Parathyroid adenoma (tissue), 2 donors: ENCODE measurements around the gene SLC16A9.

Source experiments
- H2AFZ ChIP-seq: fragments of 300-600 bp; sonication (generic); one replicate; pipeline ENCODE4 v1.7.0; 2017; ENCODE audit warnings: antibody characterized with exemption, mild to moderate bottlenecking
- H3K27ac ChIP-seq: fragments of 300-600 bp; sonication (generic); one replicate; pipeline ENCODE4 v1.7.0; 2017
- H3K27me3 ChIP-seq: fragments of 300-600 bp; sonication (generic); one replicate; pipeline ENCODE4 v1.7.0; 2017; ENCODE audit warnings: low read length; ENCODE audit not compliant: control insufficient read depth, insufficient read depth
- H3K36me3 ChIP-seq: fragments of 300-600 bp; sonication (generic); one replicate; pipeline ENCODE4 v1.7.0; 2017; ENCODE audit warnings: low read length; ENCODE audit not compliant: control insufficient read depth, insufficient read depth
- H3K4me1 ChIP-seq: fragments of 300-600 bp; sonication (generic); one replicate; pipeline ENCODE4 v1.7.0; 2017; ENCODE audit warnings: control low read depth
- H3K4me2 ChIP-seq: fragments of 300-600 bp; sonication (generic); one replicate; pipeline ENCODE4 v1.7.0; 2017; ENCODE audit warnings: low read length
- H3K4me3 ChIP-seq: fragments of 300-600 bp; sonication (generic); one replicate; pipeline ENCODE4 v1.7.0; 2017; ENCODE audit warnings: low read depth, low read length
- H3K79me2 ChIP-seq: fragments of 300-600 bp; sonication (generic); one replicate; pipeline ENCODE4 v1.7.0; 2017; ENCODE audit warnings: control low read depth
- H3K9ac ChIP-seq: fragments of 300-600 bp; sonication (generic); one replicate; pipeline ENCODE4 v1.7.0; 2017; ENCODE audit warnings: mild to moderate bottlenecking
- H3K9me3 ChIP-seq: fragments of 300-600 bp; sonication (generic); one replicate; pipeline ENCODE4 v1.7.0; 2017; ENCODE audit warnings: low read length; ENCODE audit not compliant: control insufficient read depth
- TF ChIP-seq, protein P1 (sequence below): fragments of 300-600 bp; sonication (generic); IDR thresholded peaks from one replicate; pipeline ENCODE4 v1.7.0; 2017; ENCODE audit warnings: antibody characterized with exemption, mild to moderate bottlenecking
- donor health status: primary hyperparathyroidism.

Gene SLC16A9

DNA sequence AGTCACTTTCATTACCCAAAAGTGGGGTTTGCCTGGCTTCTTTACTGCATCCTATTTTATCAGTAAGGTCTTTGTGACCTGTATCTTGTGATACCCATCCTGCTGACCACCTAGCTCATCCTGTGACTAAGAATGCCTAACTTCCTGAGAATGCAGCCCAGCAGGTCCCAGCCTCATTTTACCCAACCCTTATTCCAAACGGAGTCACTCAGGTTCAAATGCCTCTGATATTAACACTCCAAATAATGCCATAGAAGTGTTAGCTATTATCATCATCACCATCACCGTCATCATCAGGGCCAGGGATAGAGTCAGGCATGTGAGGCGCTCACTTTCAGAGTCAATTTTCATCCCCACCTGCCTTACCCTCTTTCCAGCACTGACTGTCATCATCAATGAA, 85.5 kb downstream of the SLC16A9 start:
- Histone ChIP-seq H3K9me3 (no peaks in the 10 kb centered on the region), H3K27me3 (no peaks in the 10 kb centered on the region), H3K79me2 (no peaks in the 10 kb centered on the region), H3K4me2 (no peak overlapping the region), H3K9ac (no peak overlapping the region), H3K4me3 (no peak overlapping the region), H3K4me1 (no peaks in the 10 kb centered on the region), H2AFZ (no peak overlapping the region), H3K36me3 (no peaks in the 10 kb centered on the region), H3K27ac (no peak overlapping the region)
- TF ChIP-seq, protein P1, sequence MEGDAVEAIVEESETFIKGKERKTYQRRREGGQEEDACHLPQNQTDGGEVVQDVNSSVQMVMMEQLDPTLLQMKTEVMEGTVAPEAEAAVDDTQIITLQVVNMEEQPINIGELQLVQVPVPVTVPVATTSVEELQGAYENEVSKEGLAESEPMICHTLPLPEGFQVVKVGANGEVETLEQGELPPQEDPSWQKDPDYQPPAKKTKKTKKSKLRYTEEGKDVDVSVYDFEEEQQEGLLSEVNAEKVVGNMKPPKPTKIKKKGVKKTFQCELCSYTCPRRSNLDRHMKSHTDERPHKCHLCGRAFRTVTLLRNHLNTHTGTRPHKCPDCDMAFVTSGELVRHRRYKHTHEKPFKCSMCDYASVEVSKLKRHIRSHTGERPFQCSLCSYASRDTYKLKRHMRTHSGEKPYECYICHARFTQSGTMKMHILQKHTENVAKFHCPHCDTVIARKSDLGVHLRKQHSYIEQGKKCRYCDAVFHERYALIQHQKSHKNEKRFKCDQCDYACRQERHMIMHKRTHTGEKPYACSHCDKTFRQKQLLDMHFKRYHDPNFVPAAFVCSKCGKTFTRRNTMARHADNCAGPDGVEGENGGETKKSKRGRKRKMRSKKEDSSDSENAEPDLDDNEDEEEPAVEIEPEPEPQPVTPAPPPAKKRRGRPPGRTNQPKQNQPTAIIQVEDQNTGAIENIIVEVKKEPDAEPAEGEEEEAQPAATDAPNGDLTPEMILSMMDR = no peak

DNA sequence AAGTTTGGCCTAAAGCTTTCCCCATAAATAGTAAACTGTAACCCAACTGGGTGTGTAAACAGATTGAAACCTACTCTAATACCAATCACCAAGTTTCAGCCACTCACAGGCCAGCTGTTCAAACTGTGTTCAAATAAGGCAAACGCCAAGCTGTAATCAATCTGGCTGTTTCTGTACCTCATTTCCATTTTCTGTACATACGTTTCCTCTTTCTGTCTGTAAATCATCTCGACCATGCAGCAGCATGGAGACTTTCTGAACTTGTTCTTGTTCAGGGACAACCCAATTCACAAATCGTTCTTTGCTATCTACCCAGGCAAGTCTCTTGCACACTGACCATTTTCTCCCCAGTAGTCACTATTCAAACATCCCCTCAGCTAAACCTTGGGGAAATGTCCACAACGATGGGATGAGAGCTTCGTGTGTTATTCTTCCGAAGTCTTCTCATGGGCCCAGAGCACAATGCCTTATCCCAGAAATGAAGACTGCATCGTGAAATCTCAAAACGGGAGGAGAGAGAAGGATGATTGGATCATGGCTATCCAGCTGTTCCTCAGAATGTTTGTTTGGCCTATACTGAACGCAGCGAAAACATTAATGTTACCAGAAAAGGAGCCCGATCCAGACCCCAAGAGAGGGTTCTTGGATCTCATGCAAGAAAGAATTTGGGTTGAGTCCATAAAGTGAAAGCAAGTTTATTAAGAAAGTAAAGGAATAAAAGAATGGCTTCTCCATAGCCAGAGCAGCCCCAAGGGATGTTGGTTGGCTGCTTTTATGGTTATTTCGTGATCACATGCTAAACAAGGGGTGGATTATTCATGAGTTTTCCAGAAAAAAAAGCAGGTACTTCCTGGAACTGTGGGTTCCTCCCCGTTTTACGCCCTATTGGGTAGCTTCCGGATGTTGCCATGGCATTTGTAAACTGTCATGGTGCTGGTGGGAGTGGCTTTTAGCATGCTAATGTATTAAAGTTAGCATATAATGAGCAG, 86.2 kb downstream of the SLC16A9 start:
- no peak overlapping the region for H3K4me3 ChIP-seq
- H3K9ac ChIP-seq = no peak overlapping the region
- H3K4me1 ChIP-seq = no peaks in the 10 kb centered on the region
- no peaks in the 10 kb centered on the region for H3K27me3 ChIP-seq
- no peak overlapping the region for H3K27ac ChIP-seq
- H3K36me3 ChIP-seq = no peaks in the 10 kb centered on the region
- TF ChIP-seq, protein P1 = no peak
- no peaks in the 10 kb centered on the region for H3K9me3 ChIP-seq
- no peaks in the 10 kb centered on the region for H3K79me2 ChIP-seq
- no peak overlapping the region for H3K4me2 ChIP-seq
- H2AFZ ChIP-seq = no peak overlapping the region

DNA sequence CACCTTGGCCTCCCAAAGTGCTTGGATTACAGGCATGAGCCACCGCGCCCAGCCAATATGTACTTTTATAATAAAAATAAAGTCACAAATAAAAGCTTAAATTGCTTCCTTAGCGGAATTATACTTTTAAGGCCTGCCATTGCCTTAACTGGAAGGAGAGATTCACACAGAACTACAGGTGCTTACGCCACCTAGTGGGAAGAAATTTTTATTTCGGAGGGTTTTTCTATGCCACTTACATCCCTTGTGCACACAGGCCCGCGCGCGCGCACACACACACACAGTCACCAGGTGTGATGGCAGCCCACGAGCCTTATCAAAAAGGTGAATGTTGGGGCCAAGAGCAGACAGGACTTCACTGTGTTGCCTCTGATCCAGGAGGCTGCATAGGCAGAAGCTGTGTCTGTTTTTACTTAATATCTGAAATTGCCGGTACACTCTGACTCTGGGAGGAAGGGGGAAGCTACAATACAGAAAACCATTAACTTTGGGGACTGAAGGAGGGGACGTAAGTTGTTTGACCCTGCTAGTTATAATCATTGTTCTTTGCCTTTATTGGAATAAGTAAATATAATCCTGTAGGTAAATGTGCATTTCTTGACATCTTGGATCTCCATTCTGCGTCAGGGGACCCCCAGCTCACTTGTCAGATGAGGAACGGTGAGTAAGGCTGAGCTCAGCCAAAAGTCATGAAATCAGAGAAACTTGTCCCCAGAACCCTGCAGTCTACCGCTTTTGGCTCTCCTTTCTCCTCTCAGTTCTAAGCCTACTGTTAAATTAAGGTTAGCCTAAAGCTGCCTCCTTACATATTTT, 87.1 kb downstream of the SLC16A9 start:
- no peak overlapping the region for H3K9ac ChIP-seq
- no peaks in the 10 kb centered on the region for H3K4me1 ChIP-seq
- no peaks in the 10 kb centered on the region for H3K79me2 ChIP-seq
- H3K4me3 ChIP-seq = no peak overlapping the region
- no peak overlapping the region for H2AFZ ChIP-seq
- H3K36me3 ChIP-seq = no peaks in the 10 kb centered on the region
- TF ChIP-seq, protein P1 = peak; percentile 62
- H3K27ac ChIP-seq = no peak overlapping the region
- no peaks in the 10 kb centered on the region for H3K27me3 ChIP-seq
- H3K4me2 ChIP-seq = no peak overlapping the region
- no peaks in the 10 kb centered on the region for H3K9me3 ChIP-seq

DNA sequence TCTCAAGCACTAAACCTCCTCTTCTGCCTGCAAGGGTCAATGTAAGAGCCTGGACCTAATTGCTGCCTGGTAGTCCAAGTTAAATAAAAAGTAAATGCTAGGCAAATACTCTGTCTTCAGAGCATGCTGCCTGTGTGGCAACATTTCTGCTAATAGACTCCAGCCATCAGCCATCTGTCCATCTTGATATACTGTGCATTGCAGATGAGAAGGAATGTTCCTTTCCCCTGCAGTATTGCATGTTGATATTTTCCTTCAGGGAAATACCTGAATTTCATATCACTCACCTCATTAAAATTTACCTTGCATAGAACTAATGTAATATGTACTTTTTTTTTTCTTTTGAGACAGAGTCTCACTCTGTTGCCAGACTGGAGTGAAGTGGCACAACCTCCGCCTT, 87.9 kb downstream of the SLC16A9 start:
- Histone ChIP-seq H3K27me3 (no peaks in the 10 kb centered on the region), H3K27ac (no peak overlapping the region), H3K79me2 (no peaks in the 10 kb centered on the region), H3K9me3 (no peaks in the 10 kb centered on the region), H3K4me1 (no peaks in the 10 kb centered on the region), H3K4me2 (no peak overlapping the region), H3K36me3 (no peaks in the 10 kb centered on the region), H3K9ac (no peak overlapping the region), H3K4me3 (no peak overlapping the region), H2AFZ (no peak overlapping the region)
- TF ChIP-seq, protein P1 = no peak
